GM12878 (cell line): ENCODE results near the gene PHYKPL.

Source experiments
- CBX5 ChIP-seq: sonication (generic); IDR thresholded peaks from 2 replicates; pipeline ENCODE4 v1.6.1; 2016; ENCODE audit warnings: low read depth, moderate library complexity, mild to moderate bottlenecking, inconsistent platforms
- CTCF ChIP-seq, 3 experiments: IDR thresholded peaks in 2 of 3; conservative IDR thresholded peaks in 1 of 3; 2 replicates each; pipeline ENCODE4 v1.5.1; 2011; ENCODE audit warnings: low read depth in 3 of 3, low read length in 3 of 3, mild to moderate bottlenecking in 3 of 3, control low read depth in 2 of 3, moderate library complexity in 2 of 3, inconsistent platforms in 1 of 3, mixed read lengths in 1 of 3; ENCODE audit not compliant: control insufficient read depth in 2 of 3, insufficient read depth in 1 of 3; ENCODE audit errors: extremely low read depth in 1 of 3
- EP300 ChIP-seq, 2 experiments: fragments of 150-350 bp in 1 of 2; IDR thresholded peaks; 2 replicates each; pipeline ENCODE4 v1.6.1; 2011 to 2012; ENCODE audit warnings: low read depth in 2 of 2, low read length in 2 of 2, borderline replicate concordance in 1 of 2, improper control_type of control experiment in 1 of 2, inconsistent platforms in 1 of 2; ENCODE audit not compliant: control insufficient read depth in 1 of 2
- HDAC2 ChIP-seq: fragments of 200-600 bp; sonication (generic); IDR thresholded peaks from 2 replicates; pipeline ENCODE4 v1.6.1; 2017
- IRF3 ChIP-seq: fragments of 450-650 bp; IDR thresholded peaks from 2 replicates; pipeline ENCODE4 v1.6.1; 2014; ENCODE audit warnings: mild to moderate bottlenecking
- IRF4 ChIP-seq: IDR thresholded peaks from 2 replicates; pipeline ENCODE4 v1.6.1; 2011; ENCODE audit warnings: low read depth, low read length
- JUND ChIP-seq: IDR thresholded peaks from 2 replicates; pipeline ENCODE4 v1.6.1; 2012; ENCODE audit warnings: low read depth, mild to moderate bottlenecking, low read length, improper control_type of control experiment, moderate library complexity
- NFIC ChIP-seq: IDR thresholded peaks from 2 replicates; pipeline ENCODE4 v1.6.1; 2012; ENCODE audit warnings: low read depth, mild to moderate bottlenecking, inconsistent platforms, low read length, moderate library complexity
- NKRF ChIP-seq: fragments of 450-650 bp; conservative IDR thresholded peaks from 2 replicates; pipeline ENCODE4 v1.6.1; 2017; ENCODE audit warnings: mild to moderate bottlenecking, moderate library complexity
- PKNOX1 ChIP-seq: fragments of 450-650 bp; IDR thresholded peaks from 2 replicates; pipeline ENCODE4 v1.6.1; 2016; ENCODE audit warnings: mild to moderate bottlenecking
- POLR2A ChIP-seq: IDR thresholded peaks from 2 replicates; pipeline ENCODE4 v1.6.1; 2011; ENCODE audit warnings: low read depth, mild to moderate bottlenecking, low read length
- RAD21 ChIP-seq: IDR thresholded peaks from 2 replicates; pipeline ENCODE4 v1.6.1; 2011; ENCODE audit warnings: mild to moderate bottlenecking, low read depth, low read length, moderate library complexity; ENCODE audit not compliant: insufficient read depth
- SMC3 ChIP-seq: IDR thresholded peaks from 2 replicates; pipeline ENCODE4 v1.6.1; 2011; ENCODE audit warnings: low read length, improper control_type of control experiment, borderline replicate concordance
- ZNF24 ChIP-seq: fragments of 450-650 bp; IDR thresholded peaks from 2 replicates; pipeline ENCODE4 v1.6.1; 2017; ENCODE audit warnings: antibody characterized with exemption, mild to moderate bottlenecking

- TF ChIP-seq POLR2A = no peak
- TF ChIP-seq CTCF (IDR thresholded peaks at IDR 0.05 in 2 of 3, conservative IDR thresholded peaks at IDR 0.05 in 1 of 3; ENCODE audit: control insufficient read depth in 2 of 3, extremely low read depth in 1 of 3, insufficient read depth in 1 of 3, low read depth in 3 of 3, low read length in 3 of 3) = no peak
- TF ChIP-seq ZNF24 = no peak
- no peak for TF ChIP-seq IRF3
- no peak for TF ChIP-seq IRF4
- no peak for TF ChIP-seq EP300 (IDR thresholded peaks at IDR 0.05; ENCODE audit: borderline replicate concordance in 1 of 2, control insufficient read depth in 1 of 2, low read depth in 2 of 2, low read length in 2 of 2)
- no peak for TF ChIP-seq CBX5
- TF ChIP-seq JUND = no peak
- no peak for TF ChIP-seq SMC3
- TF ChIP-seq NKRF = no peak
- TF ChIP-seq HDAC2 = no peak
- TF ChIP-seq RAD21 = no peak
- no peak for TF ChIP-seq NFIC
- no peak for TF ChIP-seq PKNOX1
These were observed 3.5 kb upstream of the PHYKPL start for GRCh38 chr5:178236126-178236525.
